ENCODE data around the gene SLC24A5. TPM values are rescaled to one million over a fixed set of nuclear protein-coding genes. Genes with fewer than 3 reads are reported as not detected.
A peak's percentile ranks its signal among the peaks of the same experiment; 100 is the strongest.

SLC24A5 gene
- total RNA-seq, 1 experiment from 2014 or later: not detected

DNA sequence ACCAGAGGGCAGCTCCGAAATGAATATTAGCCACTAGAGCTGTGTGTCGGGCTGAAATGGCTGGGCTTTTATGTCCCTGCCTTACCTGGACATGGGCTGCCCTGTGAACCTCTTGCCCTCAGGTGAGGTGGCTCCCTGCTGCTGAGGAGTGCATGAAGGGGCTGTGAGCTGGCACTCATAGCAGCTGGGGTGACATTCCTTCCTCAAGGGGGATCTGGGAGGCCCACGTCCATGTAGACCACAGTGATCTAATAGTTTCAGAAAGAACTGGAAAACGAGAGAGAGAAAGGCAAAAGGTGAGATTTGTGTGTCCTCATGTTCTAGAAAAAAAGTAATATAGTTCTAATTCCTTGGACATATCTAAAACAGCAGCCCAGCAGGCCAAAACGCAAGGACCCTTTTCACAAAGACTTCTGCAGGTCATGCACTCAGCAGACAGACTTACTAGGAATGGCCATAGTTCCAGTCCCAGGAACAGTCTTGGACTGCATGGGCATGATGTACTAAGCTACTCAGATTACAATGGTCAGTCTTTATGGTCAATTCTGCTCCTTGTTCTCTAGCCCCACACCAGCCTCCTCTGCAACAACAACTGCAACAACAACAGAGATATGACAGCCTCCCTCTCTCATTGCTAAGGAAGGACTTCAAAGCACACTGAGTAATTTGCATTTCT, 10.8 kb upstream of the SLC24A5 start:
- no peak for DNase-seq (ENCODE audit: low read depth)

DNA sequence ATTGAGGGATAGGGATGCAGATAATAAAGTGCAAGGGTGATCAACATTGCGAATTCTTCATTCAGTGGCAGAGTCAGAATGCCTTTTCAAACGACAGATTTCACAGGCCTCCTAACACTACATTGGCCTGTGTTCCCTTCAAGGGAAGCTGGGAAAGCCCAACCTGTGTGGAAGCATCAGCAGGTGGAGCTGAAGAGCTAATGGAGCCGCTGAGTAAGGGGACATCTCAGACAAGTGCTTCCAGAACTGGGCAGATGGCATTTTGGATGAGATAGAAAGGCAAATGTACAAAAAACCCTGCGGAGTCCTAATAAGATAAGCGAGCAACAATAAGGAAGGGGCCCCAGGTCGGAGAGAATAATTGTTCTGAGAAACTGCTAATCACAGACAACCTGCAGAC, 8.5 kb upstream of the SLC24A5 start:
- no peak for DNase-seq (ENCODE audit: low read depth)

DNA sequence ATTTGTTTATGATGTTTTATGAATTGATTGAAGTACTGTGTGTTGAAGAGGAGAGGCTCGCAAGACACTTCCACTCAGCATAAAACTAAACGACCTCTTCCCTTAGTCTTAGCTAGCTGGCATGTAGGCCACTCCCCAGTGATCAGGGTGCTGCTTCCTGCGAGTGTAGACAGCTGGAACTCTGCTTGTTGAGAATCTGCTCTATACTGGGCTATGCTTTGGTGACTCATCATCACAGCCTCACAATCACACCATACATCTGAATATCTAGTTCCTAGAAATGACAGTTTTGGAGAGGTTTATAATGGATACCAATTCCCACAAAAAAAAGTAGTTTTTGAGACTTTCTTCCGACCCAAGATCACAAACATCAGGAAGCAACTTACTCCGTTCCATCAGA, 1.5 kb upstream of the SLC24A5 start:
- DNase-seq (ENCODE audit: low read depth): peak; percentile 19

DNA sequence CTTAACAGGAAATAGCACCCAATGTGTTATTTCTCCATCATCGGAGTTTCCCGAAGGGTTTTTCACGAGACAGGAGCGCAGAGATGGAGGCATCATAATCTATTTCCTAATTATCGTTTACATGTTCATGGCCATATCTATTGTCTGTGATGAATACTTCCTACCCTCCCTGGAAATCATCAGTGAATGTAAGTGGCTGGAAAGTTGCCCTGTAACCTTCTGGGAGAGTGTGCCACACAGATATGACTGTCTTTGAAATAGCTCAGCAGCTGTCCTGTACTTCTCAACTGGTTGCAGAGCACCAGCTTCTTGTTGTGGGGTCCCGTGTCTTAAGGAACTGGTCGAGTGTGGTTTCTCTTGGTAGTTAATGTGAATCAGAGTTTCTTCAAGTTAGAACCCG, 1.1 kb downstream of the SLC24A5 start:
- DNase-seq (ENCODE audit: low read depth): no peak

DNA sequence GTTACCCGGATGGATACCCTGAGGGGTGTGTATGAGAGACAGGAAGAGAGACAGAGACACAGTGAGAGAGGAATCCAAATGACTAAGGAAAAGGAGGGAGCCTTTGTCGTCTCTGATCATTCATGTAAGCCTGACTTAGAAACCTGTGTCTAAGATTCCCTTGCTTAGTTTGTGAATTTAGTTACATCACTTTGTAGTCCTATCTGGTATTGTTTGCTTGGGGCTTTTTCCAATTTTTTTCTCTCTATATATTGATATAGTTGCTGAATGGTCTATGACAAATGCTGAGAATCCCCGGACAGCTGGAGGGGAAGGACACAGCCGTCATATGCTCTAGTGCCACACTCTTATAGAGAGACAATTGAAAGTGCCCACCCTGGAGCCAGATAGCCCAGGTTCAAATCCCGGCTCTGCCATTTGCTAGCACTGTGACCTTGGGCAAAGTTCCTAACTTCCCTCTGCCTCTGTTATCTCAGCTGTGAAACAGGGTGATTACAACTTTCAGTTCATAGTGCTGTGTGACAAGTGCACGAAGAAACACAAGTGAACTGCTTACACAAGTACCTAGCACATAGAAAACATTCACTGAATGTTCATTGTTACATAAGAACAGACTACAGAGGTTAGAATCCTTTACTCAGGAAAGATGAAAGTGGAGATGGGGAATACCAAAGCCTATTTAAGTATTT, 6.0 kb downstream of the SLC24A5 start:
- no peak for DNase-seq (ENCODE audit: low read depth)

DNA sequence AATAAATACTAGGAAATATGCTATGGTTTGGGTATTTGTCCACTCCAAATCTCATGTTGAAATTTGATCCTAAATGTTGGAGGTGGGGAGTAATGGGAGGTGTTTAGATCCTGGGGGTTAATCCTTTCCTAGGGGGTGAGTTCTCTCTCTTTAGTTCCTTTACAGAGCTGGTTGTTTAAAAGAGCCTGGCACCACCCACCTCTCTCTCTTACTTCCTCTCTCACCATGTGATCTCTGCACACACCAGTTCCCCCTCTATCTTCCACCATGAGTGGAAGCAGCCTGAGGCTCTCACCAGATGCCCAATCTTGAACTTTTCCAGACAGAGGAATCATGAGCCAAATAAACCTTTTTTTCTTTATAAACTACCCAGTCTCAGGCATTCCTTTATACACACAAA, 10.5 kb downstream of the SLC24A5 start:
- no peak for DNase-seq (ENCODE audit: low read depth)

DNA sequence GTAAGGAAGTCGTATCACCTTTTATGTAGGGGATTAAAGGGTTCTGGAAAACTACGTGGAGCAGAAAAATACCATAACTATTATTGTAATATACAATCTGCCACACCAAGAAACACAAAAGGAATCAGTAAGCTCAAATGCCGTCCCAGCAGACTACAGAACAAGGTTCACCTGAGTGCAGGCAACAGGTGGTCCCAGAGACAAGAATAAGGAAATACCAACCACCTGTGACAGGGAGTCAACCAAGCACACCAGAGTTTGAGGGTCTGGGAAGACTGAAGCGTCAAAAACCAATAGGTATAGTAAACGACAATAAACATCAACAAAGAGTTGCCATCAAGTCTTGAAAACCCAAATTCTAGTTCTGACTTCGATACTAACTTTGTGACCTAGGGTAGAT, 12.1 kb downstream of the SLC24A5 start:
- no peak for DNase-seq (ENCODE audit: low read depth)

DNA sequence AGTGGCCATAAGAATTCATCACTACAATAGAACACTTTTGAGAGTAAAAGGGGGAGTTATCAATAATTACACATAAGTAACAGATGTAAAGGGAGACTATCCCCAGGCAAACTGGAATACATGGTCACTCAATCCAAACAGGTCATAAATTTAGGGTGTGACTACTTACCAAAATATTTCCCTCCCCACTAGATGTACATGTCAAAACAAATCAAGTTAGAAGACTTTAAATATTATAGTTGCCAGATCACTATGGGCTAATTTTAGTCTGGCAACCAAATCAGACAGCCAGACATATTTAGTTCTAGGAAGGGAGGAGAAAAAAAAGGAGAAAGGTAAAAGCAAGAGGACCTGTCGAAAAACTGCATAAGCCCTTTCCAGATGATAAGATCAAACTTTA, 23.1 kb downstream of the SLC24A5 start:
- DNase-seq (ENCODE audit: low read depth): no peak

DNA sequence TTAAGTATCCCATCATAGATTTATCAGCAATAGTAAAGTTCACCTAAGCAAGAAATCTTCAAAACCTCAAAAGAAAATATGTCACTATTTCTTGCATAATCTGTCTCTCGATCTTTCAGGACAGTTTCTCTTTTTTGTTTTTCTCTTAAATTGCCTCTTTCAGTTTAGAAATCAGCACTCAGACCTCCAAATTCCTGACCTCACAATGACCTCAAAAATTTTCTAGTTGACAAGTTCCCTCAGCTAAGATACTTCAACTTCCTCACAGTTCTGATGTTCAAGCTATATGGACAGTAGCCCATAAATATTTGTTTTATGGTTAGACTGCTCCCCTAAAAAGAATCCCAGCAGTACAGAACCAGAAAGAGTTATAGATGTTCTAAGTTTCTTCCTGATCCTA, 24.1 kb downstream of the SLC24A5 start:
- DNase-seq (ENCODE audit: low read depth): peak; percentile 15

DNA sequence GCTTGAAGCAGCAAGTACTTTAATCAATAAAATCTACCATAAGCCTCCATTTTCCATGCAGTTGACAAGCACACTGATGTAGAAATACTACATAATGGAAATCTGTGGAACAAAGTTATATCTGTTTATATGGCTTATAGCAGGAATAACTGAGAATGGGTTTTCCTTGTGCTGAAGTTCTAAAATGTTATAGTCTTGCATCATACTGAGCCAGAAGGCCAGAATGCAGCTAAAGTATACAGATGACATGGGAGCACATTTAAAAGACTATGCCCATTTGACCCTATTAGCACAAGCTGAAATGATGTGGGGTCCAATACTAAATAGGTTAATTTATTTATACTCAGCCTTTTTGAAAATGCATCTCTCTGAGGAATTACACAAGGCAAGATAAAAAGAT, 25.1 kb downstream of the SLC24A5 start:
- no peak for DNase-seq (ENCODE audit: low read depth)

DNA sequence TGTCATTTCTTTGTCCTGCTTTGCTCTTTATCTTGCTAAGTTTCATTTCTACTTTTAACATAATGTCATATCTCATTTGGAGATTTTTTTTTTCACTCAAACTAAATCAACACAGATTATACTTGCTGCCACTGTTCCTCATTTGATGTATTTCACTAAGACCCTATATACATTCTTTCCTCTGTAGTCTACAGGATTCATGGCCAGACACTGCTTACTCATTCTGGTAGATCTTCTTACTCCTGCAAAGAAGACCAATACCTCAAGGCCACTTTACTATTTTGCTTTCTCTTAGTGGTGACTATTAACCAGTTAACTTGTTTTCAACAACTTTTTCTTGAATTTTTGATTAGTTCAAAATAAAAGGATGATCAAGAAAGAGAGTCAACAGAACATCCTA, 26.6 kb downstream of the SLC24A5 start:
- DNase-seq (ENCODE audit: low read depth): no peak

DNA sequence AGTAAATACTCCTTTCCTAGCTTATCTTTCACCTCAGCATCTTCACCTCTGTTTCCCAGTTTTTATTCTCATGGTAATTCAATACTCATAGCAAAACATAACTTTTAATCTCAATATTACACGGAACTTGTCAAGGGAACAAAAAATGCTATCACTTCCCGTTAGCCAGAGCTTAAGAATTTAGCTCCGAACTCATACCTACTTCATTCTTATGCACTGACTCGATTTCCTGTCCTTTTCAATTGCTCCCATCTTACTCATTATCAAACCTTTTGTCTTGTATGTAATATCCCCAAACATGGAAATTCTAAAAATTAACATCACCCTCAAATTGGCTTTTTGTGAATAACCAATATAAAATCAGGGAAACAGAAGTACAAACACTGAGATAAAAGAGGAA, 29.1 kb downstream of the SLC24A5 start:
- DNase-seq (ENCODE audit: low read depth): peak; percentile 41

DNA sequence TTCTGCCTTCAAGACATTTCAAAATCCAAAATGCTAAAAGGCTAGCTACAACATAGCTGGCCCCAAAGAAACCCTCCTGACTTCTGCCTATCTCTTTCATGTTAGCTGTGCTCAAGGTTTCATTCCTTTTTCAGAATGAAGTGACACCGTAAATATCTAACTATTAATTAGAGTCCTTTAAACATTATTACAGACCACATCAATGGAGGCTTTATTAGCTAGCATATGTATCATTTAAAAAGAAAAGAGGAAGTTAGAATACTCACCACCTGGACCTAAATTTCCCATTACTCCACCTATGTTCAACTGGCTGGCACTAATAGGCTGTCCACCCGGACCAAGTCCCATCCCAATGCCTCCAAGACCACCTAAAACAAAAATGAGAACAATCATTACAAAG, 32.7 kb downstream of the SLC24A5 start:
- no peak for DNase-seq (ENCODE audit: low read depth)

DNA sequence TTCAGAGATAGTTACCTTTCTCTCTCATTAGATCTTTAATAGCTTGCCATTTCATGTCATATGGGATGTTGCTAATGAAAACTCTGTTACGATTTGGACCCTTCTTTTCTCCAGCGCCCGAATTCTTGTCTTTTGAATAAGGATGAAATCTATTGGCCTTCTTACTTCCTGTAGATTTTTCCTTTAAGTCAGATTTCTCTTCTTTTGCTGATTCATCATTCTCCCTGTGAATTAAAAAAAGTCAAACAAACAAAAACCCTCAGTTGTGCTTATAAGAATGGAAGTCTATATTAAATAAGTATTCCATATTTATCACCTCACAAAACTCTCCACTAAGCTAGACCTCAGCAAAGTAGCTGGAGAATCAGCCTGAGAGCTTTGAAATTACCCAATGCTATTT, 47.8 kb downstream of the SLC24A5 start:
- no peak for DNase-seq (ENCODE audit: low read depth)

DNA sequence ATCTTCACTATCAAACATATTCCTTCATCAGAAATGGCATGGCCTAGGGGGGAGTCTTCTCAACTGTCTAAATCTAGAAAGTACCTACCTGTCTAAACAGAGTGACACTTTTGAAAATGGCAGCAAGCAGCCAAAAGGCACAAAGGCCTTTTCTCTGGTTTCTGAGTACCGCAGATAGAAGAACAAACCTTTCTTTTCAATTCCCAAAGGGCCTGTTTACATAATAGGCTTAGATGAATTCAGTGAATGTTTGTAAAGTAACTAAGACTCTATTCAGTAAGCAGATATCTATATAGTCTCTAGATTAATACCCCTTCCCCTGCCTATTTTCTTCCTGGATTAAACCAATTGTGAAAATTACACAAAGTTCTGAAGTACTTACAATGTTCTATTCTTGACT, 50.2 kb downstream of the SLC24A5 start:
- no peak for DNase-seq (ENCODE audit: low read depth)

DNA sequence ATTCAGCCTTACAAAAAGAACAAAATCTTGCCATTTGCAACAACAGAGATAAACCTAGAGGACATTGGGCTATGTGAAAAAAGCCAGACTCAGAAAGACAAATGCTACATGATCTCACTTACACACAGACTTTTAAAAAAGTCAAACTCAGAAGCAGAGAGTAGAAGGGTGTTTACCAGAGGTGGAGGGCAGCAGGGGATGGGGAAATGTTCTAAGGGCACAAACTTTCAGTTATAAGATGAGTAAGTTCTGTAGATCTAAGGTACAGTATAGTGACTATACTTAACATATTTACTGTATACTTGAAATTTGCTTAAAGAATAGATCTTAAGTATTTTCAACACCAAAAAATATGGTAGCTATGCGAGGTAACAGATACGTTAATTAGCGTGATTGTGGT, 54.3 kb downstream of the SLC24A5 start:
- DNase-seq (ENCODE audit: low read depth): no peak

DNA sequence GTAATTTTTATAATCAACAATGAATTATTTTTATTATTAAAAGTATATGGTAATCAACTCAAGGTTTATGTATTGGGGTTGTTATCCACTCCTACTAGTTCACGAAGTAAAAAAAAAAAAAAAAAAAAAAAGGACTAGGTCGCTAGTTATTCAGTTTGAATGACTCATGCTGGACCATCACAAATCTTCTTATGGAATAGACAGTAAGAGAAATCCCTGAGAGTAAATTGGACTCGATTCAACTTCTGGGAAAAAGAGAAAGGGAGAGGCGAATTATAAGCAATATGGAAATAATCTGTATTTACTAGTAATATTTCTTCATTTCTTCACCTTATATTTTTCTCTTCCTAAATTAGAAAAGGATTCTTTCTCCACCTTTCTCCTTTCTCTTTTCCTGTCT, 55.3 kb downstream of the SLC24A5 start:
- peak; percentile 66 for DNase-seq (ENCODE audit: low read depth)

DNA sequence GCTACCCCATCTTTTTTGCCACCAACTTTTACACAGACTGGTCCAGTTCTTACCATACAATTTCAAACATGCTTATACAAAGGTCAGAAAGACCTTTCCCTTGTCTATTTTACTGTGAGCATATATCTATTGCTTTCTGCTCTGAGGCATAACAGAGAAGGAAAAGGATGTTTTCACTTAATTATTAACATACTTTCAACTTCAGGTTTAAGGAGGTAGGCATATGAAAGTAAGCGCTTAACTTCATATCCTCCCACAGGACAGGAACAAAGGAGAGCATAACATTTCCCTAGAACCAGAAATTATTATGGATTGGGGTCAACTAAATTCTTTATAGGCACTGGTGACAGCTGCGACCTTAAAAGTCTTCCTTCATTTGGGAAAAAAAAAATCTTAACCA, 56.2 kb downstream of the SLC24A5 start:
- DNase-seq (ENCODE audit: low read depth): no peak

DNA sequence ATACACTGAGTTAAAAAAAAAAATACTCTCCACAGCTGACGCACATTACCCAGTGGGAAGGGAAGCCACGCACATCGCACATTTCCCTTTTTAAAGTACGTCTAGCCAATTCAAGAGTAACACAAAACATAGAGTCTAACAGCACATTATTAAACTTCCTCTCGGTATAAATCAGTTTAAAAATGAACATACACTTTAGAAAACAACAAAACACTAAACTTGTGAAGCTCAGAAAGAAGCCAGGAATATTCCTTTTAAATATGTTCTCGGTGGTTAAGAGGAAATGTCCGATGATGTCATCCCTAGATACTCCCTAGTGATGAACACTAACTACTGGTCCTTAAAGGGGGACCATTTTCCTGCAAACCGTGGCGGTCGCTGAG, 56.6 kb downstream of the SLC24A5 start:
- peak; percentile 53 for DNase-seq (ENCODE audit: low read depth)

DNA sequence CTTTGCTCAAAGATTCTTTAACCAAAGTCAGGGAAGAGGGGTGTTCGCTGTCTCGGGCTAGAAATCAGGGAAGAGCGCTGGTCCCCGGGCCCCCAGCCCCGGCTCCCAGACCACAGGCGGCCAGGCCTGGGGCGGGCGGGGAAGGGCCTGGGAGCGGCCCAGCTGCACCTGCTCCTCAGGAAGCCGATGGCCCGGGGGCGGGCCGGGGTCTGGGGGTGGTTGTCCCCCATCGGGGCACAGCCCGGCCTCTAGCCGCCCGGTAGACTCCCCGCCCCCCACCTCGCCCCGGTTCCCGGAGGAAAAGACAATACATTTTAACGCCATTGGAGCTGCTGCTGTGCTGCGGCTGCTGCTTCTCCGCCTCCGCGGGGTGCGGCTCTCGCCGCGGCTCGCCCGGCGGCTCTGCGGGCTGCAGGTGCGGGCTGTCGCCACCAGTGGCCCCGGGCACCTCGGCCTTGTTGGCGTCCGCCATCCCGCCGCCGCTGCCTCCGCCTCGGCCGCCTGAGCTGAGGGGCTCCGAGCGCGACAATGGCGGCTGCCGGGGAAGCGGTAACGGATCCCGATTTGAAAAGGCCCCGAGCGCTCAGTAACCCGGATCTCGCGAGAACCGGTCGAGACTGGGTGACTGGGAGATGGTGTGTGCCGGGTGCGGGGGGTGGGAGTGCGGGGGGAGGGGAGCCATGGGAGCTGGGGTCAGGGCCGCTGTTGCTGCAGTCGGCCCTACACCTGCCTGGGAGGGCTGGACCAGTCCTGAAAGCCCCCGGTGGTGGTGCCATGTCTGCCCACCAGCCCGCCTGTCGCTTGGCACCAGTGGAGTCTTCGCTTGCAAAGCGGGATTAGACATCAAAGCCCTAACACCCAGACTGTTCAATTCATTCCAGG, 57.2 kb downstream of the SLC24A5 start, which contains the start of gene MYEF2:
MYEF2 (minus strand) TSS at position 530 of the 882 bp plus-strand sequence; CDS start at position 472, 58 bp downstream.
- peak; percentile 77 for DNase-seq (ENCODE audit: low read depth)

DNA sequence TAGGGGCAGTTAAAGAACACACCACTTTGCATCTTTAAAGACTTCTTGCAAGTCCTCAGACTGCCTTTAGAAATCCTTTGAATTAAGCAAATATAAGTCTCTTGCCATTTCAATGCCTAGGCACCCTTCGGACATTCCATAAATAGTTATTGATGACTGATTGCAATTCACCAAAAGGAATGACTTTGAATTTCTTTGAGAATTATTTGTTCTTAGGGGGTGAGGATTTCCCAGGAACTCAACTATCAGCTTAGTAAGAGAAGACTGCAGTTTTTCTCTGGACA, 57.8 kb downstream of the SLC24A5 start:
- DNase-seq (ENCODE audit: low read depth): no peak

DNA sequence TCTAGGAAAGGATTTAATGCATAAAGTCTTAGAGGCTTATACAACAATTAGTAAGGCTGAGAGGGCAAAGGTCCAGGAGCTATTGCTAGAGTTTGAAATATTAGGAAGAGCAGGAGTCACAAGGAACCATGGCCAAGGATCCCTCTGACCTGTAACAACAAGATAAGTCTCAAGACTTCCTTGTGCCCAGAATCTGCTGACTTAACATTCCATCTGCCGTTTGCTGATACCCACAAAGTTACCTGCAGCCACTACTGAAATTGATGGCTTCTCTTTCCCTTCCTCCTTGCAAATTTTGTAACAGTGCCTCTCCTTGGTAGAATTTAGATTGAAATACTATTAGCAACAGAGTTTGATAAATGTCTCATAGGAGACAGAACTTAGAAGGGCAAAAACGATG, 62.0 kb downstream of the SLC24A5 start:
- no peak for DNase-seq (ENCODE audit: low read depth)

DNA sequence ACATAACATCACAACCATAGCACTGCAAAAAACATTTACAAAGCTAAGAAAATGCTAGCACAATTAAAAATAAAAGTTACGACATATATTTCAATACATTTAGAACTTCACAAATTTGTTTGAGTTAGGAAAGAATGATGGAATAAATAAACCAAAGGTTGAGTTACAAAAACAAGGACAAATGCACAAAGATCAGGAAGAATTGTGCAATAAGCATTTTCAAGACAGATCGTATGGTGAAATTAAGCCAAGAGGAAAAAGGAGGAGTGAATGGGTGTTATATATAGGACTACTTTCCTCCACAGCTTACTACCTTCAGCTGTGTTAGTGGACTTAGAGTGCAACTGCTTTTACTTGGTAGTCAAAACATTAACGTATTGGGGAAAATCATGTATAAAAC, 64.7 kb downstream of the SLC24A5 start:
- DNase-seq (ENCODE audit: low read depth): no peak
